Sigmoid colon (tissue), 4 donors: ENCODE data around the gene MYRIP.

Experiments used
- CTCF ChIP-seq, 4 experiments: fragments of 450-650 bp in 3 of 4; fragments of 200-600 bp in 1 of 4; IDR thresholded peaks; one replicate each; pipeline ENCODE4 v1.5.1; 2016 to 2019; ENCODE audit warnings: antibody characterized with exemption in 4 of 4, mild to moderate bottlenecking in 3 of 4, moderate library complexity in 2 of 4
- EP300 ChIP-seq, 4 donors: sonication (generic); formaldehyde crosslinking; IDR thresholded peaks; one replicate each; pipeline ENCODE4 v1.6.1; 2017; ENCODE audit warnings: antibody characterized with exemption in 4 of 4
- POLR2A ChIP-seq, 2 donors: fragments of 450-650 bp; IDR thresholded peaks; one replicate each; pipeline ENCODE4 v1.6.1; 2016; ENCODE audit warnings: antibody characterized with exemption in 2 of 2, mild to moderate bottlenecking in 2 of 2, moderate library complexity in 2 of 2
- POLR2AphosphoS5 ChIP-seq, 4 donors: sonication (generic); formaldehyde crosslinking; IDR thresholded peaks; one replicate each; pipeline ENCODE4 v1.6.1; 2017; ENCODE audit warnings: antibody characterized with exemption in 4 of 4

GRCh38 chr3:39783680-39784079, 25.7 kb upstream of the MYRIP start:
- TF ChIP-seq CTCF (IDR thresholded peaks at IDR 0.05), result no peak
- TF ChIP-seq EP300 (IDR thresholded peaks at IDR 0.05), result no peak
- TF ChIP-seq POLR2AphosphoS5 (IDR thresholded peaks at IDR 0.05), result no peak
- no peak for TF ChIP-seq POLR2A (IDR thresholded peaks at IDR 0.05)
